ENCODE measurements around the gene RRBP1.

DNA sequence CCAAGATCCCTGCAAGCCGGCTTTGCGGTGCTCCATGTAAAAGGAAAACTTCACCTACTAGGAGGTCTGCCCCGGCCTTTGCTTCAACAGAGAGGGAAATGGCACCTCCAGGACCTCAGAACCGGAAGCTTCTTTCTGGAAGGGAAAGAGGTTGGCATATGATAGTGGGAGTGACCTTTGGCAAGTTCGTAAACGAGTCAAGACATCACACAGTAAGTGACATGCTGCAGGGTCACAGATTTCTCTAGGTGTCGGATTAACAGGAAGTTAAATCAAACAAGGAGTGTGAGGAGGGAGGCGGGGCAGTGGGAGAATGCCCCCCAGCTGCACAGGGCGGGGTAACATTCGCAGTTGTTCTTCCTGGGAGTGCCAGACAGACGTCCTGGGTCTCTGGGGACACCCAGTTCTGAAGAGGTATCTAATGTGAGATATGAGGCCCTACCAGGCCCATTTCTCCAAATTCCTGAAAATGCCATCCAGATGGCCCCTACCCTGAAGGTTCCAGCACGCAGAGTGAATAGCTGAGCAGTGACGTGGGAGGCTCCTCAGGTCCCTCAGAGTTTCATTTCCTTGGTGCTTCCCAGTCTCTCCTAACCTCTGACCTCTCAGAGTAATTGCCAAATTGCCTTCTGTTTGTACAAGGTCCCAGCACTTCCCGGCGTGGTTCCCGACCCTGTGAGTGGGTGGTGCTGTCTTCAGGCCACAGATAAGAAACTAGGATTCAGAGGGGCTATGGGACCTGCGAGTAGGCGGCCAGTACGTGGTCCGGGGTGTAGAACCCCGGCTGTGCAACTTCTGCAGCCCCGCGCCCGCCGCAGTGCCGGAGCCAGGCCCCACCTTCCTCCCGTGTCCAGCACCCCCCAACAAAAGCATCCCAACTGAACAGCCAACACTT is 1.9 kb downstream of the RRBP1 start:
- peak; percentile 7 for TF ChIP-seq CTCF (IDR thresholded peaks at IDR 0.05; ENCODE audit: borderline replicate concordance, extremely low read depth, low read length, poor library complexity, severe bottlenecking)
- no peak for TF ChIP-seq EZH2 (IDR thresholded peaks at IDR 0.05; ENCODE audit: borderline replicate concordance, low read depth, low read length, severe bottlenecking)
